Measurements from ENCODE around the gene QPCTL. TPM values are rescaled to one million over a fixed set of nuclear protein-coding genes. Genes with fewer than 3 reads are reported as not detected.

The QPCTL gene
- total and polyA plus RNA-seq, 9 of the 15 experiments (the other 6 are each of a cell fraction or from before 2014, with no cell fraction given): 0.99 to 31.3 (median 12.7) TPM

GRCh38 chr19:45645631-45646344 lies 46.7 kb upstream of the QPCTL start (continued):
- TF ChIP-seq C11orf30 (IDR thresholded peaks at IDR 0.05; ENCODE audit: low read depth) (no peak), ZBTB11 (CRISPR knock-in tag; IDR thresholded peaks at IDR 0.05) (no peak), NFE2L1 (tag; IDR thresholded peaks at IDR 0.05; ENCODE audit: borderline replicate concordance, low read depth) (no peak), DACH1 (IDR thresholded peaks at IDR 0.05; ENCODE audit: partially characterized antibody) (no peak), AFF1 (IDR thresholded peaks at IDR 0.05; ENCODE audit: low read depth in 1 of 2, partially characterized antibody in 2 of 2) (peak; percentile 27 to 80), NFRKB (IDR thresholded peaks at IDR 0.05; ENCODE audit: low read depth) (no peak), PRPF4 (IDR thresholded peaks at IDR 0.05; ENCODE audit: insufficient read depth, low read depth, low read length, poor library complexity, severe bottlenecking) (no peak), KLF1 (tag; IDR thresholded peaks at IDR 0.05) (no peak), RAD51 (IDR thresholded peaks at IDR 0.05; ENCODE audit: borderline replicate concordance, low read depth) (peak; percentile 55; the same call in 1 of the 2 replicates), ZC3H8 (IDR thresholded peaks at IDR 0.05) (no peak), ZFP91 (CRISPR knock-in tag; IDR thresholded peaks at IDR 0.05) (no peak), DDX20 (tag; IDR thresholded peaks at IDR 0.05; ENCODE audit: low read depth) (no peak), ESRRA (IDR thresholded peaks at IDR 0.05; ENCODE audit: borderline replicate concordance, low read depth) (peak; percentile 92; the same call in 1 of the 2 replicates), CBFA2T2 (conservative IDR thresholded peaks at IDR 0.05) (no peak), BRD4 (IDR thresholded peaks at IDR 0.05) (no peak), ZNF384 (IDR thresholded peaks at IDR 0.05; ENCODE audit: low read depth, low read length) (no peak)

Measured in K562 (cell line).